Spinal cord (tissue), 10 donors: Measurements from ENCODE around the gene PSME1. TPM values are rescaled to one million over a fixed set of nuclear protein-coding genes. Genes with fewer than 3 reads are reported as not detected.
"Not testable (repeated sequence)": the region's sequence is repeated elsewhere in the genome, so short reads cannot be mapped to it uniquely, and the experiment has no call there.

Experiments used
- DNase-seq, 6 donors: peaks; one replicate each; pipeline versions ENCODE4 v3.0.0 to v3.0.0-alpha.2; 2013 to 2015; ENCODE audit warnings: low spot score in 6 of 6, low read depth in 4 of 6
- H3K27ac ChIP-seq: one replicate; pipeline ENCODE4 v1.5.1; 2013; ENCODE audit warnings: low read depth, low read length, control low read depth
- H3K27me3 ChIP-seq: one replicate; pipeline ENCODE4 v1.6.1; 2013; ENCODE audit warnings: low read length; ENCODE audit not compliant: control insufficient read depth, insufficient read depth
- H3K36me3 ChIP-seq: one replicate; pipeline ENCODE4 v1.6.1; 2013; ENCODE audit warnings: low read length; ENCODE audit not compliant: control insufficient read depth, insufficient read depth
- H3K4me1 ChIP-seq: one replicate; pipeline ENCODE4 v1.6.1; 2013; ENCODE audit warnings: low read length; ENCODE audit not compliant: control insufficient read depth, insufficient read depth
- H3K4me3 ChIP-seq: one replicate; pipeline ENCODE4 v1.5.1; 2013; ENCODE audit warnings: low read depth, low read length, control low read depth
- H3K9me3 ChIP-seq: one replicate; pipeline ENCODE4 v1.6.1; 2013; ENCODE audit warnings: low read length; ENCODE audit not compliant: control insufficient read depth, insufficient read depth
- whole genome bisulfite sequencing: methylation state at CpG from one replicate; pipeline ENCODE4 v1.1.5; 2013; ENCODE audit warnings: missing lambda C conversion rate; ENCODE audit not compliant: insufficient coverage; 5-methylcytosine and 5-hydroxymethylcytosine counted together
- polyA plus RNA-seq, 2 donors: library from polyadenylated mRNA; unstranded; fragments of 120-200 nt; gene quantifications; one replicate each; pipeline ENCODE4 v1.2.1, GENCODE V29; 2013; ENCODE audit not compliant: insufficient read length in 2 of 2
- total RNA-seq, 2 donors: library from RNA; depleted of rRNA in 1 of 2; stranded (reverse); fragments of 120-200 nt in 1 of 2; fragments of >200 nt in 1 of 2; gene quantifications; one replicate each; pipeline versions ENCODE4 v1.2.3 to v1.2.4, GENCODE V29; 2013 to 2014
- donor health status: healthy.

The PSME1 gene
- total and polyA plus RNA-seq, 4 donors = 49.0 to 134 (median 99.8) TPM

DNA sequence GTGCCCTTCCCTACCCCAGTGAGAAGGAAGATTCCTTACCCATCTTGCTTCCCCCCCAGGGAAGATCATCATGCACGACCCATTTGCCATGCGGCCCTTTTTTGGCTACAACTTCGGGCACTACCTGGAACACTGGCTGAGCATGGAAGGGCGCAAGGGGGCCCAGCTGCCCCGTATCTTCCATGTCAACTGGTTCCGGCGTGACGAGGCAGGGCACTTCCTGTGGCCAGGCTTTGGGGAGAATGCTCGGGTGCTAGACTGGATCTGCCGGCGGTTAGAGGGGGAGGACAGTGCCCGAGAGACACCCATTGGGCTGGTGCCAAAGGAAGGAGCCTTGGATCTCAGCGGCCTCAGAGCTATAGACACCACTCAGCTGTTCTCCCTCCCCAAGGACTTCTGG lies 32.5 kb upstream of the PSME1 start:
- Histone ChIP-seq H3K4me3 (no peak overlapping the region), H3K36me3 (peaks cover 9% of the 10 kb centered on the region), H3K27ac (no peak overlapping the region), H3K9me3 (no peaks in the 10 kb centered on the region), H3K4me1 (peaks cover 4% of the 10 kb centered on the region), H3K27me3 (no peaks in the 10 kb centered on the region)
- WGBS = 96% methylated on average over 13 of the region's 13 CpGs
- DNase-seq = no peak

DNA sequence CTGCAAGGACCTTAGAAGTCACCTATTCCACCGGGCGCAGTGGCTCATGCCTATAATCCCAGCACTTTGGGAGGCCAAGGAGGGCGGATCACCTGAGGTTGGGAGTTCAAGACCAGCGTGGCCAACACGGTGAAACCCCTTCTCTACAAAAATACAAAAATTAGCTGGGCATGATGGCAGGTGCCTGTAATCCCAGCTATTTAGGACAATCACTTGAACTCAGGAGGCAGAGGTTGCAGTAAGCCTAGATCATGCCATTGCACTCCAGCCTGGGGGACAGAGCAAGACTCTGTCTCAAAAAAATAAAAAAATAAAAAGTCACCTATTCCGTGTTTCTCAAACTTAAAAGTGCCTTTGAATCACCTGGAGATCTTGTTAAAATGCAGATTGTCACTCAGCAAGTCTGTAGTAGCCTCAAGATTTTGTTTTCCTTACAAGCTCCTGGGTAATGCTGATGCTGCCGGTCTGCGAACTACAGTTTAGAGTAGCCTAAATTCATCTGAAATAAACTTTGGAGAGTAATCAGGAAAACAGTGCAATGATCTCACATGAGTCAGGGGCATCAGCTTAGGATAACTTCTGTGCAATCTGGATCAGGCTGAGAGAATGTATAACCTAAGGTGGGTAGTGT lies 30.3 kb upstream of the PSME1 start:
- H3K27me3 ChIP-seq, H3K4me1 ChIP-seq, H3K4me3 ChIP-seq, DNase-seq, H3K9me3 ChIP-seq, H3K36me3 ChIP-seq, H3K27ac ChIP-seq: not testable (repeated sequence)
- 93% methylated on average over 6 of the region's 8 CpGs for WGBS

DNA sequence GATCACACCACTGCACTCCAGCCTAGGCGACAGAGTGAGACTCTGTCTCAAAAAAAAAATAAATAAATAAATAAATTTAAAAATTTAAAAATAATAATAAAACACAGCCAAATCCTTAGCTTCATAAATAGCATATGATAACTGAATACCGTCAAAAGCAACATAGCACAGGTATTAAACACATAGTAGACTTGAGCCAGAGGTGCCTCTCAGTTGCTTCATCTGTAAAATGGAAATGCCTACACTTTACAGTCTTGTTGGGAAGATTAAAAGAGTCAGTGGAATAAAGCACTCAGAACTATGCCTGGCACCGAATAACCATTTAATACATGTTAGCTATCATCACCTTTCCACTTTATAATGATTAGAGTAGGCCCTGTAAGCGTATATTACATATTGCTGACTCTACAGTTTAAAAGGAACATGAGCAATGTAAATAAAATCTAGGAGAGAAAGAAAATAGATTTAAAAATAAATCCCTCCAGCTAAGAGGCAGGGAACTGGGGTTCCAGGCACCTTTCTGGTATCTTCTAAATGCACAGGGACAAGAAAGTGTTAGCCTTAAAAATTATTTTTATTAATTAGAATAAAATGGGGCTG lies 29.2 kb upstream of the PSME1 start:
- Histone ChIP-seq H3K4me1 (no peaks in the 10 kb centered on the region), H3K27ac (no peak overlapping the region), H3K36me3 (peaks cover 3% of the 10 kb centered on the region), H3K9me3 (no peaks in the 10 kb centered on the region), H3K4me3 (no peak overlapping the region), H3K27me3 (no peaks in the 10 kb centered on the region)
- no peak for DNase-seq
- WGBS = no CpG with 5 or more reads among the region's 4 CpGs

DNA sequence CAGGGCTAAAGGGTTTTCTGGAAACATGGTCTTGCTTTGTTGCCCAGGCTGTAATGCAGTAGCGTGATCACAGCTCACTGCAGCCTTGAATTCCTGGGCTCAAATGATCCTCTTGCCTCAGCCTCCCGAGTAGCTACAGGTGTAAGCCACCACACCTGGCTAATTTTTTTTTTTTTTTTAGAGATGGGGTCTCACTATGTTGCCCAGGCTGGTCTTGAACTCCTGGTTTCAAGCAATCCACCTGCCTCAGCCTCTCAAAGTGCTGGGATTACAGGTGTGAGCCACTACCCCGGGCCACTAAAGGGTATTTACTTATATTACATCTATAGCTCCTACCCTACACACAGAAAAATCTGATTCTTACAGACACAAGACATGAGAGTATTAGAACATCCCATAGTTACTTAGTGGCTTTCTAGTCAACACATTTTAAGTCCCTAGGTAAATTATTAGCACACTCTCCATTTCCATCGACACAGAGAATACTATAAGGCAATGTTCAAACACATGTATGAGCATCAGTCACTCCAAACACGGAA lies 27.6 kb upstream of the PSME1 start:
- no peak overlapping the region for H3K27ac ChIP-seq
- no peaks in the 10 kb centered on the region for H3K4me1 ChIP-seq
- H3K4me3 ChIP-seq = no peak overlapping the region
- peaks cover 3% of the 10 kb centered on the region for H3K36me3 ChIP-seq
- no peaks in the 10 kb centered on the region for H3K27me3 ChIP-seq
- 100% methylated on average over 2 of the region's 5 CpGs for WGBS
- no peak for DNase-seq
- H3K9me3 ChIP-seq = no peaks in the 10 kb centered on the region

DNA sequence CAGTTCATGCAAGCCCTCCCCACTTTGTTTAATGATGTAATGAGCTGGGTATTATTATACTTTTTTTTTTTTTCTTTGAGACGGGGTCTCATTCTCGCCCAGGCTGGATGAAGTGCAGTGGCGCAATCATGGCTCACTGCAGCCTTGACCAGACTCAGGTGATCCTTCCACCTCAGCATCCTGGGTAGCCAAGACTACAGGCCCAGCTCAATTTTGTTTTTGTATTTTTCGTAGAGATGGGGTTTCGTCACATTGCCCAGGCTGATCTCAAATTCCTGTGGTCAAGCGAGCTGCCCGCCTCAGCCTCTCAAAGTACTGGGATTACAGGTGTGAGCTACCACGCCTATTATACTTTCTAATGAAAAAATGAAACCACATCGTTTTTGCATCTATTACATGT lies 25.9 kb upstream of the PSME1 start:
- Histone ChIP-seq H3K36me3 (no peaks in the 10 kb centered on the region), H3K27me3 (no peaks in the 10 kb centered on the region), H3K4me1 (peaks cover 4% of the 10 kb centered on the region), H3K4me3 (no peak overlapping the region), H3K9me3 (no peaks in the 10 kb centered on the region), H3K27ac (no peak overlapping the region)
- DNase-seq = no peak
- WGBS = 100% methylated on average over 1 of the region's 9 CpGs

DNA sequence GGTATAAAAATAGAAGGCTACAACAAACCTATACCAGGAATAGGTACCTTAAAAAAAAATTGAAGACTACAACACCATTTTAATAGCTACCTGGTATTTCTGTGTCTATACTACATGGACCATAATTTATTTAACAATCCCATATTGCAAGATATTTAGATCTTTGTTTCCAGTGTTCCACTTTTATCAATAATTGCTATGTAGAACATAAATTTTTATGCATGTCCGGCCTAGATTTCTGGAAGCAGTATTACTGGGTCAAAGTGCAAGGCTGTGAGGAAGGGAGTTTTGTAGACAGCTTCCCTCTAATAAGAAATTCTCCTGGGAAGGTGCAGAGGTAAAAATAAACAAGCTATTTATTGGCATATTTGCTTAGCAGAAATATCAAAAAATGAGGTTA lies 25.5 kb upstream of the PSME1 start:
- no CpG with 5 or more reads among the region's 1 CpG for WGBS
- DNase-seq = no peak
- no peaks in the 10 kb centered on the region for H3K9me3 ChIP-seq
- H3K4me1 ChIP-seq = peaks cover 7% of the 10 kb centered on the region
- no peaks in the 10 kb centered on the region for H3K27me3 ChIP-seq
- H3K36me3 ChIP-seq = no peaks in the 10 kb centered on the region
- no peak overlapping the region for H3K4me3 ChIP-seq
- H3K27ac ChIP-seq = no peak overlapping the region

DNA sequence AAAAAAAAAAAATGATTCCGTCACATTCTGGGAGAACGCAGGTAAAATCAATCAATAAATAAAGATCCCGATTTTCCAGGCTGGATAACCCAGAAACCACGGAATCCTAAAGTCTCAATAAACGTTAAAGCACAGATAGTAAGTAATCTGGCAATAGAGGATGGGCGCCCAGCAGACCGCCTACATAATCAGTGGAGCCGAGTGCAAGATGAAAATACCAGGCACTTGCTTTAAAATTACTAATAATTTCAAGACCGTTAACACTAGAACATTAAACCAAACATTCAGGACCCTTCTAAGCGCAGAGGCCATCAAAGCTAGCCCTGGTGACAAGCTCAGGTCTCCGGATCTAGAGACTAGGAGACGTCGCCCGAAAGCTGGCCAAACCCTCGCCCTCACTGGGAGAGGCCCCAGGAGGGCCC lies 22.6 kb upstream of the PSME1 start:
- Histone ChIP-seq H3K27me3 (no peaks in the 10 kb centered on the region), H3K9me3 (no peaks in the 10 kb centered on the region), H3K36me3 (peaks cover 7% of the 10 kb centered on the region), H3K4me1 (peaks cover 14% of the 10 kb centered on the region), H3K4me3 (peak overlapping the region; percentile 93), H3K27ac (peak overlapping the region; percentile 100)
- WGBS = 2% methylated on average over 10 of the region's 15 CpGs
- no peak for DNase-seq

DNA sequence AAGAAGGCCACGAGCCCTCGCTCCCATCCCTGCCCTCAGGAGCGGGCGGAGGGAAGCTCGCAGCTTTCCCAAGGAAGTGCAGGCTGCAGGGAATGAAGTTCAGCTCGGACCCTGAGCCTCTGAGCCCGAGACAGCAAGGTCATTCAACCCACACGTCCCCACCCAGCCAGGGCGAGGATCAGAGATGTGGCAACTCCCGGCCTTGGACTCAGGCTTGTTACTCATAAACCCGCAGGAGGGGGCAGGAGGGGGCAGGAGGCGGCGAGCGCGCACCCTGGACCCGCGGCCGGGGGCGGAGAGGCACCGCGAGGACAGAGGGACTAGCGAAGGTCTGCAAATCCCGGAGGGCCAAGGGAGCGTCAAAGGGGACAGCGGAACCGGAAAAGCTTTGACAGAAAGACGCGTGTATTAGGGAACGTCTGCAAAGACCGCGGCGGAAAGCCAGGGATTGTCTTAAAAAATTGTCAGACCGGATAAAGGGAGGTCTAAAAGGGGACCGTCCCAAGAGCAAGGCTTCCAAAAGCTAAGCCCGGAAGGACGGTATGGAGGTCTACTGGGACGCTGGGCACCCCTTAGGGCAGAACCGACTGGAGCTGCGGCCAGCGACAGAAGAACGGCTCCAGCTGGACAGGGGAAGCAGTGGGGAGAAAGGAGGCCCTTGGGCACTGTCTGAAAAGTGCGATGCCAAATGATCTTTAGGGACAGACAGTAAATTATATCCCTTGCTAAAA lies 22.0 kb upstream of the PSME1 start:
- Histone ChIP-seq H3K9me3 (no peaks in the 10 kb centered on the region), H3K4me1 (peaks cover 14% of the 10 kb centered on the region), H3K36me3 (peaks cover 10% of the 10 kb centered on the region), H3K27ac (peak overlapping the region; percentile 100), H3K4me3 (peak overlapping the region; percentile 93), H3K27me3 (no peaks in the 10 kb centered on the region)
- peak in 5 of 6 donors; percentile 64 to 96 (median 81) for DNase-seq
- 0% methylated on average over 42 of the region's 42 CpGs for WGBS

DNA sequence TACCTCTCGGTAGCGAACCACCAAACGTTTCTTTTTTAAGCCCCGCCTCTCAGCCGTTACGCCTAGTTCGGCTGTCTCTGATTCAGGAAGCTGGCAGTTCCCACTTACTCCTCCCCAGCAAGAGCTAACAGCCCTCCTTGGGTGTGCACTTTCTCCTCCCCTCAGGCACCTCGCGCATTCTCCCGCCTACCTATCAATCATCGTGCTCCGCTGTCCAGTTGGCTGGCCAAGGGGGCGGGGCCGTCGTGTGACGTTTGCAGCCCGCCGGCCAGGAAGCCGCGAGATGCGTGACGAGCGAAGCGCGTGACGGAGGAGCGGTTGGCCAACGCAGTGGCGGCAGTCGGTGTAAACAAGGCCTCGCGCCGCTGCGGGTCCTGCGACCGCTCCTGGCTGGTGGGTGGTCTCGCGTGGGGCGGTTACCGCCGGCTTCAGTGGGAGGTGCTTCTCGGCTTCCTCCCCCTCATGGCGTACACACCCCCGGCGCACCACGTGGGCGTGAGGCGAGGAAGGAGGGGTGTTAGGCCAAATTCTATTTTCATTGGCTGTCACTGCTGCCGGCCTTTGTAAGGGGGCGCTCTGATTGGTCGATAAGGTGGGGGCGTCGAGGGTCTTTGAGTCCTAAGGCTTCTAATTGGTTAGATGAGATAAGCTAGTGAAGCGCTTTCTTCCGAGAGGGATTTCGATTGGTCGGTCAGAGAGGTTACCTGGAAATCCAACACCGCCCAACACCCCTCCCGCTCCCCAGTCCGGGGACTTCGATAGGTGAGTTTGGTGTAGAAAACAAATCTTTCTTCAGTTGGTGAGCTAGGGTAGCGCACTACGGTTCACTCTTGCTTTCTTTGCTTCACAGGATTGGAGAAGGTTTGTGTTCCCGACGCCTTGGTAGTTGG lies 21.2 kb upstream of the PSME1 start, which contains the start of the genes DCAF11 and NRL:
TSS of gene DCAF11 (plus strand) at position 246 of the 890 bp plus-strand sequence. CDS start 818 bp downstream, outside the sequence.
TSS of gene NRL (minus strand) at position 418 of the 890 bp plus-strand sequence. CDS start 32,101 bp downstream, outside the sequence.
- peak within 1 kb of the TSS; percentile 100 for H3K27ac ChIP-seq
- H3K36me3 ChIP-seq = peaks cover 18% of the 10 kb centered on the region
- no peaks in the 10 kb centered on the region for H3K27me3 ChIP-seq
- peaks cover 14% of the 10 kb centered on the region for H3K4me1 ChIP-seq
- peak within 1 kb of the TSS; percentile 93 for H3K4me3 ChIP-seq
- no peaks in the 10 kb centered on the region for H3K9me3 ChIP-seq
- WGBS = under 1% methylated on average over 47 of the region's 65 CpGs
- DNase-seq = peak; percentile 98 to 100 (median 99)
